ENCODE data around the gene BMPER.

Gene BMPER

DNA sequence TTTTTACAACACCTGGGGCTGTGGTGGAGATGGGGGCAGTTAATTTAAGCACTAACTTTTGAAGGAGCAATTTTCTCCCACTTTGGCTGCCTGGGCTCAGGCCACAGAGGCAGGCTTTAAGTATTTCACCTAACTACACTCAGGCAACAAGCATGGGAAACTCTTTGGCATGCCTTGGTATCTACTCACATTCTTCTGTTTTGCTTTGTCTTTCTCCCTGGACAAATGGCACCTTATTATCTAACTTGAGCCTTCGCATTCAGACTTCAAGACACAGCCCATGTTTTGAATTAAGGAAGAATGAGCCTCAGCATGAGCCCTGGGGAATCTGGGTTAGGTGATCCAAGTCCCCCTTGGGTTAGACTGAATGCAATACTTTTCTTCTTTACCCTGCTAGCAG is 31.8 kb upstream of the BMPER start:
- TF ChIP-seq, protein P1, sequence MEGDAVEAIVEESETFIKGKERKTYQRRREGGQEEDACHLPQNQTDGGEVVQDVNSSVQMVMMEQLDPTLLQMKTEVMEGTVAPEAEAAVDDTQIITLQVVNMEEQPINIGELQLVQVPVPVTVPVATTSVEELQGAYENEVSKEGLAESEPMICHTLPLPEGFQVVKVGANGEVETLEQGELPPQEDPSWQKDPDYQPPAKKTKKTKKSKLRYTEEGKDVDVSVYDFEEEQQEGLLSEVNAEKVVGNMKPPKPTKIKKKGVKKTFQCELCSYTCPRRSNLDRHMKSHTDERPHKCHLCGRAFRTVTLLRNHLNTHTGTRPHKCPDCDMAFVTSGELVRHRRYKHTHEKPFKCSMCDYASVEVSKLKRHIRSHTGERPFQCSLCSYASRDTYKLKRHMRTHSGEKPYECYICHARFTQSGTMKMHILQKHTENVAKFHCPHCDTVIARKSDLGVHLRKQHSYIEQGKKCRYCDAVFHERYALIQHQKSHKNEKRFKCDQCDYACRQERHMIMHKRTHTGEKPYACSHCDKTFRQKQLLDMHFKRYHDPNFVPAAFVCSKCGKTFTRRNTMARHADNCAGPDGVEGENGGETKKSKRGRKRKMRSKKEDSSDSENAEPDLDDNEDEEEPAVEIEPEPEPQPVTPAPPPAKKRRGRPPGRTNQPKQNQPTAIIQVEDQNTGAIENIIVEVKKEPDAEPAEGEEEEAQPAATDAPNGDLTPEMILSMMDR (IDR thresholded peaks at IDR 0.05; ENCODE audit: extremely low read depth, missing control alignments): no peak
- no peak for DNase-seq (ENCODE audit: low spot score)

DNA sequence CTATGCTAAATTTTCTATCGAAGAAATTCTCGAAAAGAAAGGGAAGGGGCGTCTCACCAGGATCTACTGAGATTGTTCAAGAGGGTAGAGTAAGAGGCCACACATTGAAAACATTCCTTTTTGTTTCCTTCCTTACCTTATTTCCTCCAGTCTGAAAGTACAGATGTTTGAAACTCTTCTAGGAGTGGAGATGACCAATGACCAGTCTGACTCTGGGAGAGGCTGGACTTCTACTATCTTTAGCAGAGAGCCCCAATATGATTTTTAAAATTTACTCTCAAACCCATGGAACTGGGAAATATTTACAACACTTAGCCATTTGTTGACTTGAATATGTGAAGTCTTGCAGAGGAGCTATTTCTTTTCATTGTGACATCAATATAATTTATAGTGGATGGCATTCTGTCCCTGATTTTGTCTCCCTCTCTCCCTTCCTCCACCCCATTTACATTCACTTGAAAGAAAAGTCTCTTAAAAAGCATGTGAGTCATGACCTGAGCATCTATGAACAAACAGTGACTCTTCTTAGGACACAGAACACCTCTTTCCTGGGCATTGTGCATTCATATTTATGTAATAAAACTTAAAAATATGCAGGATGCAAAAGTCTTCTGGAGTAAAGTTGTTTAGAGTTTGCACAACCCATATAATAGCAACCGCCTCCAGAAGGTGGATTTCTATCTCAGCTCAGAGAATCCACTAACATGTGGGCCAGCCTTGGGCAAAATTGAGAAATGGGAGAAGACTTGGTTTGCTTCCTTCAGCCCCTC is 31.2 kb upstream of the BMPER start:
- DNase-seq (ENCODE audit: low spot score): no peak
- TF ChIP-seq, protein P1 (IDR thresholded peaks at IDR 0.05; ENCODE audit: extremely low read depth, missing control alignments): no peak

- TF ChIP-seq, protein P1 (IDR thresholded peaks at IDR 0.05; ENCODE audit: extremely low read depth, missing control alignments): no peak
These were observed 30.4 kb upstream of the BMPER start for GRCh38 chr7:33874943-33875342.

GRCh38 chr7:33876596-33877274 is 28.6 kb upstream of the BMPER start:
- TF ChIP-seq, protein P1 (IDR thresholded peaks at IDR 0.05; ENCODE audit: extremely low read depth, missing control alignments): no peak
- no peak for DNase-seq (ENCODE audit: low spot score)

More at GRCh38 chr7:33874943-33875342, 30.4 kb upstream of the BMPER start:
- no peak for DNase-seq (ENCODE audit: low spot score)

GRCh38 chr7:33880787-33881186 is 24.6 kb upstream of the BMPER start:
- no peak for DNase-seq (ENCODE audit: low spot score)
- TF ChIP-seq, protein P1 (IDR thresholded peaks at IDR 0.05; ENCODE audit: extremely low read depth, missing control alignments): no peak

DNA sequence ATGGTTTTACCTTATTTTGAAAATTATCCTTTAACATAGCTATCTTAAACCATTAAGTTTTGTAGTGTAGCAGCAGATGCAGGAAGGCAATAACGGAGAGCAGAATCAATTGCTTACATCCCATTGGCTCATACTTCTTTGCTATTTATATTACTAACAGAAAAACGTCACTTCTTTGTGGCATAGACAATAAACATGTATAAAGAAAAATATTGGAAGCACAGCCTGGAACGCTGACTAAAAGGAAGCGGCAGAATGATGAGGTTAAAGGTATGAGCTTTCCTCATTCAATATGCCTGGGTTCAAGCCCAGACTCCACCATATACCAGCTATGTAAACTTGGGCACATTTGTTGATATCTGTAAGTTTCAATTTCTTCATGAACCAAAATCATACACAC is 24.0 kb upstream of the BMPER start:
- no peak for DNase-seq (ENCODE audit: low spot score)
- TF ChIP-seq, protein P1 (IDR thresholded peaks at IDR 0.05; ENCODE audit: extremely low read depth, missing control alignments): no peak

All from GM20000 (cell line).